GM19043 (cell line): ENCODE data around the gene SH3BP2.

Source experiments
- ATAC-seq: cut with Tn5 transposase; IDR thresholded peaks from one replicate; pipeline ENCODE4 v1.9.1; 2021; ENCODE audit warnings: low read depth; ENCODE audit not compliant: unreplicated experiment

The SH3BP2 gene

DNA sequence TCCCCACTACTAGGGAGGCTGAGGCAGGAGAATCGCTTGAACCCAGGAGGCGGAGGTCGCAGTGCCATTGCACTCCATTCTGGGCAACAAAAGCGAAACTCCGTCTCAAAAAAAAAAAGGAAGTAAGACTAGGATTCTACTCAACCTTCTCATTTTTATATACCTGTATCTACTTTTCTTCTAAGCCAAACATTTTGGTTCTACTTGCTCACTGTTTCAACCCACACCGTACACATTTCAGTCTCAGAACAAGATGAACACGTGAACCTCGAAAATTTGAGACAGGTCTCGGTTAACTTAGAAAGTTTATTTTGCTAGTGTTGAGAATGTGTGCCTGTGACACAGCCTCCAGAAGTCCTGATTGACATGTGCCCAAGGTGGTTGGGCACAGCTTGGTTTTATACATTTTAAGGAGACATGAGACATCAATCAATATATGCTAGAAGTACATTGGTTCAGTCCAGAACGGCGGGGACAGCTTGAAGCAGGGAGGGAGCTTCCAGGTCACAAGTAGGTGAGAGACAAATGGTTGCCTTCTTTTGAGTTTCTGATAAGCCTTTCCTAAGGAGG is 54.5 kb downstream of the SH3BP2 start:
- ATAC-seq: no peak

DNA sequence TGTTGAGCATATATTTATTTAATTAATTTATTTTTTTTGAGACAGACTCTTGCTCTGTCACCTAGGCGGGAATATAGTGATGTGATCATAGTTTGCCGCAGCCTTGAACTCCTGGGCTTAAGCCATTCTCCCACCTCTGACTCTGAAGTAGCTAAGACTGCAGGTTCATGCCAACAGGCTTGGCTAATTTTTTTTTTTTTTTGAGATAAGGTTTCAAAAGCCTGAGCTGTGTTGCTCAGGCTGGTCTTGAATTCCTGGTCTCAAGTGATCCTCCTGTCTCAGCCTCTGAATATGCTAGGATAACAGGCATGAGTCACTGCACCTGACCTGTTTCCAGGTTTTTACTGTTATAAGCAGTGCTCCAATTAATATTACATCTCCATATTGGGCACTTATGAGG is 55.6 kb downstream of the SH3BP2 start:
- no peak for ATAC-seq

DNA sequence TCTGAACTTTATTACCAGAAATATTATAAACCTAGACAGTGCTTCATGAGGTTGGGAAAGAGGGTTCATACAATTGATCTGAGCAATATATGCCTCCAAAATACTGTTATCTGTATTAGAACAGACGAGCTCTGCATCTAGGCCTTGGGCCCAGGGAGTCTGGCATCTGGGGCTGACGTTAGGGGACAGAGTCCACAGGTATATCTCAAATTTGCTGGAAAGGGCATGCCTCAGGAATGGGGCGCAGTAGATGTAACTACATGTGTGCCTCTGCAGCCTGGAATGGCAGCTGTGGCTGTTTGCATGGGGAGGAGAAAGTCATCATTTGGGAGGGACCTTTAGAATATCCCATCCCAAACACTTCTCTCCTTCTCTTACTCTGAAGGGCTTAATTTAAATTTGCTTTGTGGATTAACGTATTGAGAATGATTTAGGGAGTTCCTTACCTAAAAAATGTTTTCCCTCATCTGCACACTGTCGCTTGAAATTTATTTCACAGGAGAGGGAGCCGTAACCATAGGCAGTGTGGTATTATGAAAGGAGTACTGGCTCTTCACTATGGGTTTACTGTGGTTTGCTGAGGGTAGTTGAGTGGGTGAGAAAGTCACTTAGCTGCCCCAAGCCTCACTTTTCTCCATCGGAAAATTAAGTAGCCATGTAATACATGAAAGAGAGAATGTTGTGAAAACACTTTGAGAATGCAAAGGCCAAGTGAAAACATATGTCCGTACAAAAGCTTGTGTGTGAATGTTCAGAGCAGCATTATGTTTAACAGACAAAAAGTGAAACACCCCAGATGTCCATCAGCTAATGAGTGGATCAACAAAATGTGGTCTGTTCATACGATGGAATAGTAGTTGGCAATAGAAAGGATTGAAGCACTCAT is 56.6 kb downstream of the SH3BP2 start:
- no peak for ATAC-seq

DNA sequence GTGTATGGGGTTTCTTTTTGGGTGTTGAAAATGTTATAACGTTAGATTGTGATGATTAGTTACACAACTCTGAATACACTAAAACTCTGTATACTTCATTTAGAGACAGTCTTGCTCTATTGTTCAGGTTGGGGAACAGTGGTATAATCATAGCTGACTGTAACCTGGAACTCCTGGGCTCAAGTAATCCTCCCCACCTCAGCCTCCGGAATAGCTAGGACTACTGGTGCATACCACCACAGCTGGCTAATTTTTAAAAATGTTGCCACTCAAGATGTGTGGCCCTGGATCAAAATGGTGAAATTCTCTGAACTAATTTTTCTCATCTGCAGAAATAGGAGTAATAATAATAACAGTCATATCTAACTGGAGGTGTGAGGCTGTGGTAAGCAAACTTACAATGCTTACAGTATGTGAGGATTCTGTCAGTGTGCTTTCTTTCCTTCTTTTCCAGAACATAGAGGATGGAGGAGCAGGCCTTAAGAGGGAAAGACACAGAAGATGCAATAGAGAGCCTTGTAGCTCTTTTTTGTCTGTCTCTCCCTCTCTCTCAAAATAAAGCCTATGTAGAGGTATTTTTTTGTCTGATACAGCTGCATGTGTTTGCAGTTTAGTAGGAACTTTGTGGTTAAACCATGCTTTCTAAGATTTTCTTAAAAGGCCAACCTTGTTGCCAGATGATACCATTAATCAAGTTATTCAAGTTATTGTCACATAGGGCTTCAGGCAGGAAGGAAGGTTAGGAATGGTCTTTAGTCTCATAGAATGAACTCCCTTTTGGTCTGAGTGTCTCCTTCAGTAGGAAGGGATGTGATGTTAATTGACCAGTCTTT is 58.3 kb downstream of the SH3BP2 start:
- ATAC-seq: no peak

DNA sequence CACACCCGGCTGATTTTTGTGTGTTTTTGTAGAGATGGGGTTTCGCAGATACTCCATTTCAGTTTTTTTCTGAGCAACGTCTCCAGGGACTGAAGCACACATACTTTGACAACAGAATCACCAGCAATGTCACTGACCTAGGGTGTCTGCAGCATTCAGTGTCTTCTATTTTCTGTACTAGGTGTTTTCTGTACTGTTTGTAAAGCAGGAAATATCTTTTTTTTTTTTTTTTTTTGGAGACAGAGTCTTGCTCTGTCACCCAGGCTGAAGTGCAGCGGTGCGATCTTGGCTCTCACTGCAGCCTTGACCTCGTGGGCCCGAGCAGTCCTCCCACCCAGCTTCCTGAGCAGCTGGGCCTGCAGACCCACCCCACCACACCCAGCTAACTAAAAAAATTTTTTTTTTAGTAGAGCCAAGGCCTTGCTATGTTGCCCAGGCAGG is 59.6 kb downstream of the SH3BP2 start:
- peak; percentile 64 for ATAC-seq

DNA sequence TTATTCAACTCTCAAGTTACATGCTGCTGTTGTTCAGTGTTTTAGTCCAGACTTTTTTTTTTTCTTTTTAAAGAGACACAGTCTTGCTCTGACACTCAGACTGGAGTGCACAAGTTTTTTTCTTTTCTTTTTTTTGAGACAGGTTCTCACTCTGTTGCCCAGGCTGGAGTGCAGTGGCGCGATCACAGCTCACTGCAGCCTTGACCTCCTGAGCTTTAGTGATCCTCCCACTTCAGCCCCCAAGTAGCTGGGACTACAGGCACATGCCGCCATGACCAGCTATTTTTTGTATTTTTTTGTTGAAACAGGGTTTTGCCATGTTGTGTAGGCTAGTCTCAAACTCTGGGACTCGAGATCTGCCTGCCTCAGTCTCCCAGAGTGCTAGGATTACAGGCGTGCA is 62.7 kb downstream of the SH3BP2 start:
- ATAC-seq: no peak

DNA sequence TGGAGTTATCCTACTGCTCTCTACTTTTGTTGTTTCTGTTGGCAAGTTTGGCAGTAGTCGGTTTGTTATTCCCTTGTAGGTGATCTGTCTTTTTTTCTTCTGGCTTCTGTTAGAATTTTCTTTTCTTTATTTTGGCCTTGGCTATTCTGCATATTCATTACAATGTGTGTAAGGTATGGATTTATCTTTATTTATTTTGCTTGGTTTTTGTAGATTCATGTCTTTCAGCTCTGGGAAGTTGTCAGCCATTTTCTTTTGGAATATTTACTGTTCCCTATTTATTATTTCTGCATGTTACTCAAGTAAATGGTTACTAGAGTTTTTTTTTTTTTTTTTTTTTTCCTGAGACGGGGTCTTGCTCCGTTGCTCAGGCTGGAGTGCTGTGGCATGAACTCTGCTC is 63.4 kb downstream of the SH3BP2 start:
- no peak for ATAC-seq

DNA sequence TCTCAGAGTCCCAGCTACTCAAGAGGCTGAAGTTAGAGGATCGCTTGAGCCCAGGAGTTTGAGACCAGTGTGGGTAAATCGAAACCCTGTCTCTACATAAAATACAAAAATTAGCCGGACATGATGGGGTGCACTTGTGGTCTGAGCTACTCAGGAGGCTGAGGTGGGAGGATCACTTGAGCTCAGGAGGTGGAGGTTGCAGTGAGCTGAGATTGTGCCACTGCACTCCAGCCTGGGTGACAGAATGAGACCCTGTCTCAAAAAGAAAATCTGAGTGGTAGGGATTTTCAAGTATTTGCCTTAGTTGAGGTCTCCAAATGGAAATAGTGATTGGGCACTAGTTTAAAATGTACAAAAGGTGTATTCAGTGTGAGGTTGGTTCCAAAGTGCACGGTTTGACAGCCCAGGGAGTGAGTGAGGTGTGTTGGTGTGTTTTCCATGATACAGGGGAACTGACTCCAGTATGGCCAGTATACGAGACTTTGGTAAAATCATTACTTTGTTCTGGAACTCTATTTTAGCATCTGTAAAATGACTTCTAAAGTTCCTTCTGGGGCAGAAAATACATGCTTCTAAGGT is 64.6 kb downstream of the SH3BP2 start:
- ATAC-seq: no peak

DNA sequence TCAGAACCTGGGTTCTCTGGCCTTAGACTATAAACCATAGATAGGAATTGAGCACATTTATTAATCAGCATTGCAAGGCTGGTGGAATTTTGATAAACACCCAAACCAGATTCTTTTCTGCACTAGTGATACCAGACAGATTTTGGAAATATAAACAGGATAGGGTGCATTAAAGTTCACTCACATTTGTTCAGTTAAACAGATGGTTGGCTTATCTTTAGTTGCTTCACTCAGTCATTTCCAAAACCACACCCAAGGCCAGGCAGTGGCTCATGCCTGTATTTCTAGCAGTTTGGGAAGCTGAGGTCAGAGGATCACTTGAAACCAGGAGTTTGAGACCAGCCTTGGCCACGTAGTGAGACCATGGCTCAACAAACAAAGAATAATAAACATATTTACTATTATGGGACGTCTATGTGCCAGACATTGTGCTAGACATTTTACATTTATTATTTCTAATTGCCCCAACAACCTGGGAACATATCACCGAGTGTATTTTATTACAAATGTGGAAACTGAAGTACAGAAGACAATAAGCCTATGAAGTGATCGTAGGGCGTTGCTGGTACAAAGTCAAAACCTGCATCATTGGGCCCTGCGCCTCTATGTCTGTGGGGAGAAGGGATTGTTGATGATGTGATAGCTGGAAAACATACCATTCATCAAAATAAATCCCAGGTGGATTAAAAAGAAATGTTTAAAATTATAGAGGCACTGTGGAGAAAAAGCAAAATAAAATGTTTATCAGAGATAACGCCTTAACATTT is 65.7 kb downstream of the SH3BP2 start:
- ATAC-seq: no peak

DNA sequence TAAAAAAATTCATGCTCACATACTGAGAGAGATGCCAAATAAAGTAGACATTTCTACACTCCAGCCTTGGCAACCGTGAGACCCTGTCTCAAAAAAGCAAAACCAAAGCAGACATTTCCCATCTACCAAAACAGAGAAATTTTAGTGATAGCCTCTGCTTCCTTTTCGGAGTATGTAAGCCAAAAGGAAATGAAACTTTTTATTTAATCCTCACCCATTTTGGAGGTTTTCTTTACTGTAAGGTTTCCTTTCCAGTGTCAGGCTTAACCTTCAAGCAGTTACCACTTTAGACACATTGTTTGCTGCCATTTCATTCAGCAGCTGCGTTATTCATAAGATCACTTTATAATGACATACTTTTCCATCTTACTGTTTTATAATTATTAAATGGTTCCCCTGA is 66.6 kb downstream of the SH3BP2 start:
- no peak for ATAC-seq

DNA sequence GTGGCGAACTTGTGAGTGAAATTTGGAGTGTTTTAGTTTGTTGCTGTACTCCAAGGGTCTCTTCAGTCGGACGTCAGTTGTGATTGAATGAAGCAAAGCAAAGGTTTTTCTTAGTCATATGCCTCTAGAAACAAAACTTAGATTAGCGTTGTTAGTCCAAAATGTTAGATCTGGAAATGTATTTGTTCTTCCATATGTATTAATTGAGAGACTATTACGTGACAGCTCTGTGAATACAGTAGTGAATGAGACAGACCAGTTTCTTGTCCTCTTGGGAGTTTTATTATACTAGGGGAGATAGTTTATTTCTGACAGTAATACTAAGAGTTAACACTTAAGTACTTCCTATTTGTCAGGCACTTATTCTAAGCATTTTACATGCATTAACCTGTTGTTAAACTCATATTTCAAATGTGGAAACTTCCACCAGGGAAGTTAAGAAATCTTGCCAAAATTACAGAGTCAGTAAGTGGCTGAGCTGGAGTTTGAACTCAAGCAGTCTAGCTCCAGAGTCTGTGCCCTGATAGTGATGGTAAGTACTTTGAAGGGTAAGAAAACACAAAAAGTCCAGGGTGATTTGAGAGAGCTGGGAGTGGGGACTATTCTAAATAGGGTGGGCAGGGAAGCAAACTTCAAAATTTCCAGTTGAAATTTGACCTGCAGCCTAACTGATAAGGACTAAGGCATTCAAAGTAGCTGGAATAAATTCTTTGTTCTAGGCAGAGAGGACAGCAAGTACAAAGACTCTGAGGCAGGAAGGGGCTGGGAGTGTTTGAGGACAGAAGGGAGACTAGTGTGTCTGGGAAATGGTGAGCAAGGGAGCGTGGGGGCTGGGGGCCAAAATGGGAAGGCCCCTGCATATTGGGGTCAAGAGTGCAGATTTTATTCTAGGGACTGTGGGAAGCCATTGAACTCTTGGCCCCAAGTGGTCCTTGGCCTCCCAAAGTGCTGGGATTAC is 67.8 kb downstream of the SH3BP2 start:
- no peak for ATAC-seq

DNA sequence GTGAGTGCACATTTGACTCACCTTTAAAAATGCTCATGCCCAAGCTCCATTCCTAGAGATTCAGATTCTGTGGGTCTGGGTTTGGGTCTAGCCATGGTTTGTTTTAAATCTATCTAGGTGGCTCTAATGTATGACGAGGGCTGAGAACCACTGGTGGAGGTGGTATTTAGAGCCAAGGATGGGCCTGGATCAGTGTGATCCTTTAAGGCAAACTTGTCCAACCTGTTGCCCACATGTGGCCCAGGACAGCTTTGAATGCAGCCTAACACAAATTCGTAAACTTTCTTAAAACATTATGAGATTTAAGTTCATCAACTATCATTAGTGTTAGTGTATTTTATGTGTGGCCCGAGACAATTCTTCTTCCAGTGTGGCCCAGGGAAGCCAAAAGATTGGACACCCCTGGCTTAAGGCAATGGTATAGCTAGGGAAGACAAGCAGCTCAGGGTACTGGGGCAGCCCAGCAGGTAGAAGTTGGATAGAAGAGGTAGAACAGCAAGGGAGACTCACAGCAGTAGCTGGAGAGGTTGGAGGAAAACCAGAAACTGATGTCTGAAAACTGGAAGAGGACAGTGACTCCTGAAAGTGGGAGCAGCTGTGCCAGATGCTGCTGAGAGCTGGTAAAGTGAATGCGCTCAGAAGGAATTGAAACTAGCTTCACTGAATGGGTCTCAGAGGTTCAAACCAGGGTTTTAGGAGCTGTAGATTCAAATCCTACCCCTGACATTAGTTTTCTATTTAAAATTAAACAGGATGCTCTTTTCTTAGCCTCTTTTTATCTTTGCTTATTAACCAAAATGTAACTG is 68.9 kb downstream of the SH3BP2 start:
- ATAC-seq: peak; percentile 59

DNA sequence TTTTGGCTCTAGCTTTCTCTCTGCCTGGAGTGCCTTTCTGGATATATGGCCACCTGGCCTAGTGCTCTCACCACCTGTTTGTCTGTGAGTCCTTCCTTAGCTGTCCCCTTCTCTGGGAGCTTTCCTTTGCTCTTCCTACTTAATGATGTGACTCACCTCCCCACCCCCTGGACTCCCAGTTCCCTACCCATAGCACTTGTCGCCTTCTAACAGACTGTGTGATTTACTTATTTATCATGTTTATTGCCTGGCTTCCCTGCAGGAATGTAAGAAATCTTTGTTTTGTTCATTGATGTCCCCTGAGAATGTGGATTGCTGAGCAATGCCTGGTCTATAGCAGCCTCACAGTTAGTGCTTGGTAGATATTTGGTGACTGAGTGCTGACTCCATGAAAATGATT is 69.6 kb downstream of the SH3BP2 start:
- no peak for ATAC-seq

DNA sequence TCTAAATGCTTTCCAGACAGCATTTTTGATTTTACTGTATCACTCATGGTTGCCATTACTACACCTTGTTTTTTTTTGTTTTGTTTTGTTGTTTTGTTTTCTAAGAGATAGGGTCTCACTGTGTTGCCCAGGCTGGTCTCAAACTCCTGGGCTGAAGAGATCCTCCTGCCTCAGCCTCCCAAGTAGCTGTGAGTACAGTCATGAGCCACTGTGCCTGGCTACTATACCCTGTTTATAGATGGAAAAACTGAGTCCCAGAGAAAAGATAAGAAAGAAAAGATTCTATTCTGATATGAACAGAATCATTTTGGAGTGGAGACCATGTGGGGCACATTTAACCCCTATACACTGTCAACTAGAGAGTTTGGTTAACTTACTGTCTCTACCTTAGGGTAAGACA is 70.8 kb downstream of the SH3BP2 start:
- ATAC-seq: no peak

DNA sequence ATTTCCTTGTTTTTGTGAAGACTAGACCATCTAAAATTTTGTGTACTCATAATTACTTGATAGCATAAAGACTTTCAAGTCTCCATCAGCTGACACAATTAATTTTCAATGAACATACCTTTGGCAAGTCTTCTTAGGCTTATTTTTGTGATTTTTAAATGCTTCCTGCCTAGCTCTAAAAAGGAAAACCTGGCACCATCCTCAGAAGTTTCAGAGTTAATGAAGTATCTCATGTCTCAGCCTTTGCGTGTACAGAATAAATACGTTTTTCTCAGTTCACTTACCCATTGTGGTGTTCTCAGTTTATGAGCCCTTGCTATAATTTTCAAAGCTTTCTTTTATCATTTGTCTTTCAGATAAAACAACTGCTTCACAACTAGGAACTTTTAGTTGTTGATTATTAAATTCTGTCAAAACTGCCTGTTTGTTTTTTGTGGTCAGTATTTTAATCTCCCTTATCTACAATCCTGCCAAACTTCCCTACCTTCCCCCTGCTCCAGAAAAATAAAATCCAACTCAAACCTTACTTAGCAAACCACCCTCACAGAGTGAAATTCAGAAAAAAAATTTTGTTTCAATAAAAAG is 72.4 kb downstream of the SH3BP2 start:
- ATAC-seq: no peak

DNA sequence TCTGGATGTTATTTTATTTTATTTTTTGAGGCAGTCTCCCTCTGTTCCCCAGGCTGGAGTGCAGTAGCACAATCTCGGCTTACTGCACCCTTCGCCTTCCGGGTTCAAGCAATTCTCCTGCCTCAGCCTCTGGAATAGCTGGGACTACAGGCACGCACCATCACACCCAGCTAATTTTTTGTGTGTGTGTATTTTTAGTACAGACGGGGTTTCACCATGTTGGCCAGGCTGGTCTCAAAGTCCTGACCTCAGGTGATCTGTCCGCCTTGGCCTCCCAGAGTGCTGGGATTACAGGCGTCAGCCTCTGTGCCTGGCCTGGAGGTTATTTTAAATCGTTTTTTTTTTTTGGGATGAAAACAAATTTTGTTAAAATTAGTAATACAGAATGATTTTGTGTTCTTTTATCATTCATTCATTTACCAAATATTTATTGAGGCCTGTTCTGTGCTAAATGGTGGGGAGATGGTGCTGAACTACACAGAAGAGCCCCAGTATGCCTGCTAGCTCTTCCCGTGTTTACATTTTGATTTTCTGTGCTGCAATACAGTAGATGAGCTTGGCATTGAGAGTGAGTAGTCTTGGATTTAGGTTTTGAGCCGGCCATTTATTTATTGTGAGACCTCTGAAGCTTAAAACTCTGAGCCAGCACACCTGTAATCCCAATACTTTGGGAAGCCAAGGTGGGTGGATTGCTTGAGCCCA is 73.4 kb downstream of the SH3BP2 start:
- no peak for ATAC-seq

DNA sequence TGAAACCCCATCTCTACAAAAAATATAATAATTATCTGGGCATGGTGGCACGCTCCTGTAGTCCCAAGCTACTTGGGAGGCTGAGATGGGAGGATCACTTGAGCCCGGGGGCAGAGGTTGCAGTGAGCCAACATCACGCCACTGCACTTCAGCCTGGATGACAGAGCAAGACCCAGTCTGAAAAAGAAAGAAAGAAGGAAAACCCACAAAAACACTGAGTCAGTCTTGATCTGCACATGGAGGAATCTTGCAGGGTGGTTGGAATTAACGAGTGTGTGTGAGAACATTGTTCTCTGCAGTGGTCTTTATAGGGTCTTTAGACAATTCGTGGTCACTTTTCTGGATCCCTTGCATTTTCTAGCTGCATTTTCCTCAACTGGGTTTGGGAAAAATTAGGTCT is 74.0 kb downstream of the SH3BP2 start:
- no peak for ATAC-seq
